ENCODE results near the gene TOMM20. TPM values are rescaled to one million over a fixed set of nuclear protein-coding genes. Genes with fewer than 3 reads are reported as not detected.

TOMM20 gene
- total RNA-seq, 1 experiment from 2014 or later: 172 TPM

- H3K4me3 ChIP-seq (ENCODE audit: insufficient read depth, low read depth, low read length): no peak overlapping the region
- H3K36me3 ChIP-seq (replicated peaks; ENCODE audit: control insufficient read depth, insufficient read depth, low read length): peaks cover 6% of the 10 kb centered on the region
- no peak for DNase-seq
- H3K27me3 ChIP-seq (ENCODE audit: control insufficient read depth, insufficient read depth, low read length): no peaks in the 10 kb centered on the region
Measured at GRCh38 chr1:235124665-235125064, 4.0 kb downstream of the TOMM20 start.

- Histone ChIP-seq H3K36me3 (replicated peaks; ENCODE audit: control insufficient read depth, insufficient read depth, low read length) (peaks cover 9% of the 10 kb centered on the region), H3K27me3 (ENCODE audit: control insufficient read depth, insufficient read depth, low read length) (no peaks in the 10 kb centered on the region), H3K4me3 (ENCODE audit: insufficient read depth, low read depth, low read length) (no peak overlapping the region)
- DNase-seq: no peak
Measured at GRCh38 chr1:235124111-235124510, 4.5 kb downstream of the TOMM20 start.

GRCh38 chr1:235122348-235122747, 6.3 kb downstream of the TOMM20 start:
- Histone ChIP-seq H3K27me3 (ENCODE audit: control insufficient read depth, insufficient read depth, low read length) (no peaks in the 10 kb centered on the region), H3K36me3 (replicated peaks; ENCODE audit: control insufficient read depth, insufficient read depth, low read length) (peaks cover 24% of the 10 kb centered on the region), H3K4me3 (ENCODE audit: insufficient read depth, low read depth, low read length) (no peak overlapping the region)
- DNase-seq: no peak

GRCh38 chr1:235113183-235113917, 15.3 kb downstream of the TOMM20 start:
- peaks cover 47% of the 10 kb centered on the region for H3K36me3 ChIP-seq (replicated peaks; ENCODE audit: control insufficient read depth, insufficient read depth, low read length)
- no peak for DNase-seq
- H3K4me3 ChIP-seq (ENCODE audit: insufficient read depth, low read depth, low read length): no peak overlapping the region
- H3K27me3 ChIP-seq (ENCODE audit: control insufficient read depth, insufficient read depth, low read length): no peaks in the 10 kb centered on the region

- H3K36me3 ChIP-seq (replicated peaks; ENCODE audit: control insufficient read depth, insufficient read depth, low read length): peaks cover 39% of the 10 kb centered on the region
- DNase-seq: no peak
- no peaks in the 10 kb centered on the region for H3K27me3 ChIP-seq (ENCODE audit: control insufficient read depth, insufficient read depth, low read length)
- H3K4me3 ChIP-seq (ENCODE audit: insufficient read depth, low read depth, low read length): no peak overlapping the region
Measured at GRCh38 chr1:235112297-235113182, 16.1 kb downstream of the TOMM20 start.

GRCh38 chr1:235111107-235111506, 17.5 kb downstream of the TOMM20 start:
- Histone ChIP-seq H3K27me3 (ENCODE audit: control insufficient read depth, insufficient read depth, low read length) (no peaks in the 10 kb centered on the region), H3K36me3 (replicated peaks; ENCODE audit: control insufficient read depth, insufficient read depth, low read length) (peaks cover 36% of the 10 kb centered on the region), H3K4me3 (ENCODE audit: insufficient read depth, low read depth, low read length) (no peak overlapping the region)
- DNase-seq: no peak

- no peak for DNase-seq
- Histone ChIP-seq H3K4me3 (ENCODE audit: insufficient read depth, low read depth, low read length) (no peak overlapping the region), H3K36me3 (replicated peaks; ENCODE audit: control insufficient read depth, insufficient read depth, low read length) (peaks cover 28% of the 10 kb centered on the region), H3K27me3 (ENCODE audit: control insufficient read depth, insufficient read depth, low read length) (no peaks in the 10 kb centered on the region)
Measured at GRCh38 chr1:235108876-235109275, 19.8 kb downstream of the TOMM20 start.

- Histone ChIP-seq H3K4me3 (ENCODE audit: insufficient read depth, low read depth, low read length) (no peak overlapping the region), H3K36me3 (replicated peaks; ENCODE audit: control insufficient read depth, insufficient read depth, low read length) (peaks cover 24% of the 10 kb centered on the region), H3K27me3 (ENCODE audit: control insufficient read depth, insufficient read depth, low read length) (no peaks in the 10 kb centered on the region)
- DNase-seq: no peak
Measured at GRCh38 chr1:235108185-235108593, 20.4 kb downstream of the TOMM20 start.

- Histone ChIP-seq H3K4me3 (ENCODE audit: insufficient read depth, low read depth, low read length) (no peak overlapping the region), H3K36me3 (replicated peaks; ENCODE audit: control insufficient read depth, insufficient read depth, low read length) (peaks cover 22% of the 10 kb centered on the region), H3K27me3 (ENCODE audit: control insufficient read depth, insufficient read depth, low read length) (no peaks in the 10 kb centered on the region)
- DNase-seq: no peak
Measured at GRCh38 chr1:235107368-235108184, 21.1 kb downstream of the TOMM20 start.

GRCh38 chr1:235106457-235106856, 22.2 kb downstream of the TOMM20 start:
- Histone ChIP-seq H3K27me3 (ENCODE audit: control insufficient read depth, insufficient read depth, low read length) (no peaks in the 10 kb centered on the region), H3K4me3 (ENCODE audit: insufficient read depth, low read depth, low read length) (no peak overlapping the region), H3K36me3 (replicated peaks; ENCODE audit: control insufficient read depth, insufficient read depth, low read length) (peaks cover 17% of the 10 kb centered on the region)
- DNase-seq: no peak

GRCh38 chr1:235105051-235106043, 23.3 kb downstream of the TOMM20 start:
- no peak for DNase-seq

GRCh38 chr1:235102993-235103411, 25.6 kb downstream of the TOMM20 start:
- Histone ChIP-seq H3K4me3 (ENCODE audit: insufficient read depth, low read depth, low read length) (no peak overlapping the region), H3K36me3 (replicated peaks; ENCODE audit: control insufficient read depth, insufficient read depth, low read length) (no peaks in the 10 kb centered on the region), H3K27me3 (ENCODE audit: control insufficient read depth, insufficient read depth, low read length) (no peaks in the 10 kb centered on the region)
- DNase-seq: no peak

More at GRCh38 chr1:235105051-235106043, 23.3 kb downstream of the TOMM20 start:
- Histone ChIP-seq H3K36me3 (replicated peaks; ENCODE audit: control insufficient read depth, insufficient read depth, low read length) (peaks cover 8% of the 10 kb centered on the region), H3K27me3 (ENCODE audit: control insufficient read depth, insufficient read depth, low read length) (no peaks in the 10 kb centered on the region), H3K4me3 (ENCODE audit: insufficient read depth, low read depth, low read length) (no peak overlapping the region)

- H3K36me3 ChIP-seq (replicated peaks; ENCODE audit: control insufficient read depth, insufficient read depth, low read length): no peaks in the 10 kb centered on the region
- H3K27me3 ChIP-seq (ENCODE audit: control insufficient read depth, insufficient read depth, low read length): no peaks in the 10 kb centered on the region
- H3K4me3 ChIP-seq (ENCODE audit: insufficient read depth, low read depth, low read length): no peak overlapping the region
- DNase-seq: no peak
Measured at GRCh38 chr1:235102259-235102582, 26.4 kb downstream of the TOMM20 start.

Data from H7 (cell line).